IMR-90 (cell line): ENCODE data around the gene VWA8.
"Not testable (repeated sequence)": the region's sequence is repeated elsewhere in the genome, so short reads cannot be mapped to it uniquely, and the experiment has no call there.

Experiments used
- MAFK ChIP-seq: IDR thresholded peaks from 2 replicates; pipeline ENCODE4 v1.6.1; 2012; ENCODE audit warnings: low read depth, low read length, improper control_type of control experiment
- RCOR1 ChIP-seq: IDR thresholded peaks from 2 replicates; pipeline ENCODE4 v1.6.1; 2012; ENCODE audit warnings: mild to moderate bottlenecking, low read length, improper control_type of control experiment; ENCODE audit not compliant: insufficient replicate concordance
- TF ChIP-seq, protein P1 (sequence below): conservative IDR thresholded peaks from 2 replicates; pipeline ENCODE4 v1.5.1; 2012; ENCODE audit warnings: mild to moderate bottlenecking, low read depth, low read length, improper control_type of control experiment
- TF ChIP-seq, protein P2 (sequence below): fragments of 150-350 bp; IDR thresholded peaks from 2 replicates; pipeline ENCODE4 v1.6.1; 2017; ENCODE audit warnings: mild to moderate bottlenecking, antibody characterized with exemption, low read length, low read depth

DNA sequence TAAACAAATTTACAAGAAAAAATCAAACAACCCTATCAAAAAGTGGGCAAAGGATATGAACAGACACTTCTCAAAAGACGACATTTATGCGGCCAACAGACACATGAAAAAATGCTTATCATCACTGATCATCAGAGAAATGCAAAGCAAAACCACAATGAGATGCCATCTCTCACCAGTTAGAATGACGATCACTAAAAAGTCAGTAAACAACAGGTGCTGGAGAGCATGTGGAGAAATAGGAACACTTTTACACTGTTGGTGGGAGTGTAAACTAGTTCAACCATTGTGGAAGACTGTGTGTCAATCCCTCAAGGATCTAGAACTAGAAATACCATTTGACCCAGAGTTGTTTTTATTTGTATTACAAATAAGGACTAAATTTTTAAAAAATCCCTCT, 215.4 kb downstream of the VWA8 start:
- not testable (repeated sequence) for TF ChIP-seq MAFK, RCOR1
- TF ChIP-seq, protein P1, sequence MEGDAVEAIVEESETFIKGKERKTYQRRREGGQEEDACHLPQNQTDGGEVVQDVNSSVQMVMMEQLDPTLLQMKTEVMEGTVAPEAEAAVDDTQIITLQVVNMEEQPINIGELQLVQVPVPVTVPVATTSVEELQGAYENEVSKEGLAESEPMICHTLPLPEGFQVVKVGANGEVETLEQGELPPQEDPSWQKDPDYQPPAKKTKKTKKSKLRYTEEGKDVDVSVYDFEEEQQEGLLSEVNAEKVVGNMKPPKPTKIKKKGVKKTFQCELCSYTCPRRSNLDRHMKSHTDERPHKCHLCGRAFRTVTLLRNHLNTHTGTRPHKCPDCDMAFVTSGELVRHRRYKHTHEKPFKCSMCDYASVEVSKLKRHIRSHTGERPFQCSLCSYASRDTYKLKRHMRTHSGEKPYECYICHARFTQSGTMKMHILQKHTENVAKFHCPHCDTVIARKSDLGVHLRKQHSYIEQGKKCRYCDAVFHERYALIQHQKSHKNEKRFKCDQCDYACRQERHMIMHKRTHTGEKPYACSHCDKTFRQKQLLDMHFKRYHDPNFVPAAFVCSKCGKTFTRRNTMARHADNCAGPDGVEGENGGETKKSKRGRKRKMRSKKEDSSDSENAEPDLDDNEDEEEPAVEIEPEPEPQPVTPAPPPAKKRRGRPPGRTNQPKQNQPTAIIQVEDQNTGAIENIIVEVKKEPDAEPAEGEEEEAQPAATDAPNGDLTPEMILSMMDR: not testable (repeated sequence)
- TF ChIP-seq, protein P2, sequence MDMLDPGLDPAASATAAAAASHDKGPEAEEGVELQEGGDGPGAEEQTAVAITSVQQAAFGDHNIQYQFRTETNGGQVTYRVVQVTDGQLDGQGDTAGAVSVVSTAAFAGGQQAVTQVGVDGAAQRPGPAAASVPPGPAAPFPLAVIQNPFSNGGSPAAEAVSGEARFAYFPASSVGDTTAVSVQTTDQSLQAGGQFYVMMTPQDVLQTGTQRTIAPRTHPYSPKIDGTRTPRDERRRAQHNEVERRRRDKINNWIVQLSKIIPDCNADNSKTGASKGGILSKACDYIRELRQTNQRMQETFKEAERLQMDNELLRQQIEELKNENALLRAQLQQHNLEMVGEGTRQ: not testable (repeated sequence)
